Transverse colon (tissue), 4 donors: ENCODE data around the gene EIF3F.

Source experiments
- POLR2AphosphoS5 ChIP-seq, 3 donors: sonication (generic); formaldehyde crosslinking; IDR thresholded peaks; one replicate each; pipeline ENCODE4 v1.6.1; 2016; ENCODE audit warnings: antibody characterized with exemption in 3 of 3
- TF ChIP-seq, protein P1 (sequence below), 5 experiments: fragments of 200-600 bp in 3 of 5; fragments of 450-650 bp in 2 of 5; sonication (generic) in 3 of 5; IDR thresholded peaks; 1 replicate in 2 of 5; 2 replicates in 3 of 5; pipeline ENCODE4 v1.5.1; 2016 to 2017; ENCODE audit warnings: antibody characterized with exemption in 5 of 5, inconsistent platforms in 3 of 5, mild to moderate bottlenecking in 2 of 5, moderate library complexity in 1 of 5

DNA sequence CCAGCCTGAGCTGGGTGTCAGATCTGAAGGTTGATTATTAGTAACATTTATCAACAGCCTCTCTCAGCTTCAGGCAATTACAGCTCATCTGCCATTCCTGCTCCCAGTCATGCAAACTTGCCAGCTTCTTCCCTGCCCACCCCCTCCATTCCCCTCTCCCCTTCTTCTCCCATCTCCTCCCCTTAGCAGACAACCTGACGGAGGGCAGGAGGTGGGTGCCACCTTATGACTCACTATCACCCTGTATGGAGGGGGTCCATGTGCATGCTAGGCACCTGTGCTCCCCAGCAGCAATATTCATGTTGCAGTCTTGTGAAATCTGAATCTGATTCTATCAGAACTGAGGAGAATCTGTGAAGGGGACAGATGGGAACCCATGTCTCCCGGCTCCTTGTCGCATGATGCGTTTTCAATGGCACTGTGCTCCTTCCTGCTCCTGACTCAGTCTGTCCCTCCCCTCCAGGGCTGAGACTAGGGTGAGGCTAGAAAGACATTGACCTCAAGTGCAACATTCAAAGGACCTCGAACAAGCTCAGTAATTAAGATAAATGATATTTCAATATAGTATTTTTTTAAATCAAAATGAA lies 47.6 kb downstream of the EIF3F start:
- TF ChIP-seq, protein P1, sequence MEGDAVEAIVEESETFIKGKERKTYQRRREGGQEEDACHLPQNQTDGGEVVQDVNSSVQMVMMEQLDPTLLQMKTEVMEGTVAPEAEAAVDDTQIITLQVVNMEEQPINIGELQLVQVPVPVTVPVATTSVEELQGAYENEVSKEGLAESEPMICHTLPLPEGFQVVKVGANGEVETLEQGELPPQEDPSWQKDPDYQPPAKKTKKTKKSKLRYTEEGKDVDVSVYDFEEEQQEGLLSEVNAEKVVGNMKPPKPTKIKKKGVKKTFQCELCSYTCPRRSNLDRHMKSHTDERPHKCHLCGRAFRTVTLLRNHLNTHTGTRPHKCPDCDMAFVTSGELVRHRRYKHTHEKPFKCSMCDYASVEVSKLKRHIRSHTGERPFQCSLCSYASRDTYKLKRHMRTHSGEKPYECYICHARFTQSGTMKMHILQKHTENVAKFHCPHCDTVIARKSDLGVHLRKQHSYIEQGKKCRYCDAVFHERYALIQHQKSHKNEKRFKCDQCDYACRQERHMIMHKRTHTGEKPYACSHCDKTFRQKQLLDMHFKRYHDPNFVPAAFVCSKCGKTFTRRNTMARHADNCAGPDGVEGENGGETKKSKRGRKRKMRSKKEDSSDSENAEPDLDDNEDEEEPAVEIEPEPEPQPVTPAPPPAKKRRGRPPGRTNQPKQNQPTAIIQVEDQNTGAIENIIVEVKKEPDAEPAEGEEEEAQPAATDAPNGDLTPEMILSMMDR (IDR thresholded peaks at IDR 0.05), result no peak
- no peak for TF ChIP-seq POLR2AphosphoS5 (IDR thresholded peaks at IDR 0.05)
